Spleen (tissue), 7 donors: ENCODE measurements around the gene DRAXIN.

Experiments used
- POLR2A ChIP-seq, 3 donors: fragments of 450-650 bp; IDR thresholded peaks; one replicate each; pipeline ENCODE4 v1.5.1; 2017; ENCODE audit warnings: antibody characterized with exemption in 3 of 3, mild to moderate bottlenecking in 1 of 3
- TF ChIP-seq, protein P1 (sequence below), 11 experiments: fragments of 200-600 bp in 7 of 11; fragments of 450-650 bp in 4 of 11; sonication (generic) in 4 of 11; IDR thresholded peaks in 8 of 11; conservative IDR thresholded peaks in 3 of 11; 1 replicate in 7 of 11; 2 replicates in 4 of 11; pipeline versions ENCODE4 v1.4.0 to v1.8.0; 2016 to 2021; ENCODE audit warnings: antibody characterized with exemption in 11 of 11, inconsistent platforms in 4 of 11, mild to moderate bottlenecking in 1 of 11
- donor health status: DM: no; HTN: no; CAD: no; lungs with moderate emphysema.
- donor health status: DM: no; HTN: no; CAD: no.
- donor health status: DM: no; HTN: no; CAD: no.

DNA sequence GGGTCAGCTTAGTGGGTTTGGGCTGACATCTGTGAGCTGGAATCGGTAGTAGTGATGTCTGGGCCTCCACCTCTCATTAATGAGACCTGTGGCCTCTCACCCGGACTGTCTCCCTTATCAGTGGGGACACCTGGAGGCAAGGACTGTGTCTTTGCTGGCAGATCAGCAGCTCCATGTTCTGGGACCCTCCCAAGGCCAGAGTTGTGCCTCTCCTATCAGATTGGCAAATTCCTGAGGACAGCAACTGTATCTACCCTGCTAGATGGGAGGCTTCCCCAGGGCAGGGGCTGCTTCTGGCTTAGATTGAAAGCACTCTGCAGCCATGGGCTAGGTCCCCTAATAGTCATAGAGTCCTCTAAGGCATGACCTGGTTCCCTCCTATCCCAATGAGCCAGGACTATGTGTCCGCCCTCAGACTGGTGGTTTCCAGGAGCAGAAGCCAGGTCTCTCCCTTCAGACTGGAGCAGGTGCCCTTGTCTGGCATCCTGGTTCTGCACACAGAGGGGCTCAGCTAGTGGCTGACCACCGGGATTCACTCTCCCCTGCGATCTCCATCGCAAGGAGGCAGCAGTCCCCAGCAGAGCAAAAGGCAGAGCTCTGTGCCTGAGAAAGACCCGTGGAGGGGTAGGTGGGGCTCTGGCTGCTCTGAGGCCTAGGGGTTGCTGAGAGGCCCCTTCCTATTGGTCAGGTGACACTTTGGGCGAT, 5.8 kb downstream of the DRAXIN start:
- TF ChIP-seq, protein P1, sequence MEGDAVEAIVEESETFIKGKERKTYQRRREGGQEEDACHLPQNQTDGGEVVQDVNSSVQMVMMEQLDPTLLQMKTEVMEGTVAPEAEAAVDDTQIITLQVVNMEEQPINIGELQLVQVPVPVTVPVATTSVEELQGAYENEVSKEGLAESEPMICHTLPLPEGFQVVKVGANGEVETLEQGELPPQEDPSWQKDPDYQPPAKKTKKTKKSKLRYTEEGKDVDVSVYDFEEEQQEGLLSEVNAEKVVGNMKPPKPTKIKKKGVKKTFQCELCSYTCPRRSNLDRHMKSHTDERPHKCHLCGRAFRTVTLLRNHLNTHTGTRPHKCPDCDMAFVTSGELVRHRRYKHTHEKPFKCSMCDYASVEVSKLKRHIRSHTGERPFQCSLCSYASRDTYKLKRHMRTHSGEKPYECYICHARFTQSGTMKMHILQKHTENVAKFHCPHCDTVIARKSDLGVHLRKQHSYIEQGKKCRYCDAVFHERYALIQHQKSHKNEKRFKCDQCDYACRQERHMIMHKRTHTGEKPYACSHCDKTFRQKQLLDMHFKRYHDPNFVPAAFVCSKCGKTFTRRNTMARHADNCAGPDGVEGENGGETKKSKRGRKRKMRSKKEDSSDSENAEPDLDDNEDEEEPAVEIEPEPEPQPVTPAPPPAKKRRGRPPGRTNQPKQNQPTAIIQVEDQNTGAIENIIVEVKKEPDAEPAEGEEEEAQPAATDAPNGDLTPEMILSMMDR (IDR thresholded peaks at IDR 0.05 in 8 of 11, conservative IDR thresholded peaks at IDR 0.05 in 3 of 11): no peak
- TF ChIP-seq POLR2A (IDR thresholded peaks at IDR 0.05): no peak
